Gastroesophageal sphincter (tissue), 3 donors: ENCODE measurements around the gene SHISA2.

Experiments used
- EP300 ChIP-seq: sonication (generic); formaldehyde crosslinking; IDR thresholded peaks from one replicate; pipeline ENCODE4 v1.6.1; 2017; ENCODE audit warnings: antibody characterized with exemption, mild to moderate bottlenecking
- POLR2A ChIP-seq, 2 donors: fragments of 450-650 bp; IDR thresholded peaks; one replicate each; pipeline ENCODE4 v1.6.1; 2017; ENCODE audit warnings: antibody characterized with exemption in 2 of 2, mild to moderate bottlenecking in 2 of 2, moderate library complexity in 1 of 2
- POLR2AphosphoS5 ChIP-seq: sonication (generic); formaldehyde crosslinking; IDR thresholded peaks from one replicate; pipeline ENCODE4 v1.6.1; 2017; ENCODE audit warnings: antibody characterized with exemption
- TF ChIP-seq, protein P1 (sequence below), 4 experiments: fragments of 200-600 bp in 2 of 4; fragments of 450-650 bp in 2 of 4; sonication (generic) in 1 of 4; IDR thresholded peaks; one replicate each; pipeline ENCODE4 v1.5.1; 2017 to 2019; ENCODE audit warnings: antibody characterized with exemption in 4 of 4, mild to moderate bottlenecking in 2 of 4, moderate library complexity in 2 of 4

DNA sequence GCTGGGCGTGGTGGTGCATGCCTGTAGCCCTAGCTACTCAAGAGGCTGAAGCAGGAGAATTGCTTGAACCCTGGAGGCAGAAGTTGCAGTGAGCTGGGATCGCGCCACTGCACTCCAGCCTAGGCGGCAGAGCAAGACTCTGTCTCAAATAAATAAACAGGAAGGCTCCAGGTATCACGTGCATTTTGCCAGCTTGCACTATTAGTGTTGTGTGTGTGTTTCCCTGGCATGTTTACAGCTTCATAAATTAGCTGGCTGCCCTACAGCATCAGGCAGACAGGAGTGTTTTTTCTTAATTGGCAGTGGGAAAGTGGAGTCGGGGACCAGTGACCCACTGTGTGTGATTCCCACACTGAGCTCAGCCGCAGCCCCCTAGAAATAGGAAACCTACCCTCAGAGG lies 32.6 kb downstream of the SHISA2 start:
- TF ChIP-seq POLR2AphosphoS5 (no peak), POLR2A (IDR thresholded peaks at IDR 0.05) (no peak), EP300 (no peak)
- TF ChIP-seq, protein P1, sequence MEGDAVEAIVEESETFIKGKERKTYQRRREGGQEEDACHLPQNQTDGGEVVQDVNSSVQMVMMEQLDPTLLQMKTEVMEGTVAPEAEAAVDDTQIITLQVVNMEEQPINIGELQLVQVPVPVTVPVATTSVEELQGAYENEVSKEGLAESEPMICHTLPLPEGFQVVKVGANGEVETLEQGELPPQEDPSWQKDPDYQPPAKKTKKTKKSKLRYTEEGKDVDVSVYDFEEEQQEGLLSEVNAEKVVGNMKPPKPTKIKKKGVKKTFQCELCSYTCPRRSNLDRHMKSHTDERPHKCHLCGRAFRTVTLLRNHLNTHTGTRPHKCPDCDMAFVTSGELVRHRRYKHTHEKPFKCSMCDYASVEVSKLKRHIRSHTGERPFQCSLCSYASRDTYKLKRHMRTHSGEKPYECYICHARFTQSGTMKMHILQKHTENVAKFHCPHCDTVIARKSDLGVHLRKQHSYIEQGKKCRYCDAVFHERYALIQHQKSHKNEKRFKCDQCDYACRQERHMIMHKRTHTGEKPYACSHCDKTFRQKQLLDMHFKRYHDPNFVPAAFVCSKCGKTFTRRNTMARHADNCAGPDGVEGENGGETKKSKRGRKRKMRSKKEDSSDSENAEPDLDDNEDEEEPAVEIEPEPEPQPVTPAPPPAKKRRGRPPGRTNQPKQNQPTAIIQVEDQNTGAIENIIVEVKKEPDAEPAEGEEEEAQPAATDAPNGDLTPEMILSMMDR (IDR thresholded peaks at IDR 0.05): no peak
